CD8-positive, alpha-beta memory T cell (primary cell): ENCODE results near the gene ATP6V1G1. TPM values are rescaled to one million over a fixed set of nuclear protein-coding genes. Genes with fewer than 3 reads are reported as not detected.

Source experiments
- CTCF ChIA-PET: fragments of 350-600 bp; sonication (Branson Sonifier 250); formaldehyde crosslinking; loops from one replicate; lab custom pipeline; 2021; ENCODE audit warnings: antibody characterized with exemption; lab: Charles Lee
- POLR2A ChIA-PET: fragments of 350-600 bp; sonication (Branson Sonifier 250); formaldehyde crosslinking; loops from one replicate; lab custom pipeline; 2021; ENCODE audit warnings: antibody characterized with exemption; lab: Charles Lee
- DNase-seq, 5 donors: peaks; one replicate each; pipeline versions ENCODE4 v3.0.0 to v3.0.0-alpha.2; 2020 to 2022; ENCODE audit warnings: mixed read lengths in 1 of 5
- H3K27ac ChIP-seq: one replicate; pipeline ENCODE4 v1.7.0; 2013; ENCODE audit warnings: low read depth, mild to moderate bottlenecking, low read length, moderate library complexity
- H3K27me3 ChIP-seq: 2 replicates; pipeline ENCODE4 v1.7.0; 2013; ENCODE audit warnings: low read length, mild to moderate bottlenecking; ENCODE audit not compliant: insufficient read depth, poor library complexity, severe bottlenecking
- H3K36me3 ChIP-seq: 2 replicates; pipeline ENCODE4 v1.7.0; 2013; ENCODE audit warnings: mild to moderate bottlenecking, low read length, moderate library complexity; ENCODE audit not compliant: insufficient read depth
- H3K4me1 ChIP-seq: 2 replicates; pipeline ENCODE4 v1.7.0; 2013; ENCODE audit warnings: mild to moderate bottlenecking, low read length, moderate library complexity; ENCODE audit not compliant: insufficient read depth
- H3K4me3 ChIP-seq: 2 replicates; pipeline ENCODE4 v1.7.0; 2013; ENCODE audit warnings: mild to moderate bottlenecking, low read length
- H3K9me3 ChIP-seq: 2 replicates; pipeline ENCODE4 v1.7.0; 2013; ENCODE audit warnings: mild to moderate bottlenecking, low read length
- H3K27ac Mint-ChIP-seq, 8 donors: one replicate each; pipeline ENCODE4 v1.8.0; 2020 to 2021; ENCODE audit warnings: mixed read lengths in 8 of 8, mild to moderate bottlenecking in 6 of 8, inconsistent platforms in 3 of 8, moderate library complexity in 3 of 8
- H3K27me3 Mint-ChIP-seq, 2 donors: one replicate each; pipeline ENCODE4 v1.8.0; 2020 to 2021; ENCODE audit warnings: mixed read lengths in 2 of 2, mild to moderate bottlenecking in 1 of 2, moderate library complexity in 1 of 2
- H3K36me3 Mint-ChIP-seq, 3 donors: one replicate each; pipeline ENCODE4 v1.8.0; 2020 to 2021; ENCODE audit warnings: mixed read lengths in 3 of 3, inconsistent platforms in 1 of 3, mild to moderate bottlenecking in 1 of 3
- H3K4me1 Mint-ChIP-seq, 3 donors: one replicate each; pipeline ENCODE4 v1.8.0; 2020 to 2021; ENCODE audit warnings: mixed read lengths in 3 of 3, inconsistent platforms in 1 of 3, mild to moderate bottlenecking in 1 of 3
- H3K4me3 Mint-ChIP-seq, 7 donors: one replicate each; pipeline ENCODE4 v1.8.0; 2020 to 2021; ENCODE audit warnings: mixed read lengths in 7 of 7, mild to moderate bottlenecking in 6 of 7, moderate library complexity in 4 of 7, inconsistent platforms in 2 of 7
- H3K9me3 Mint-ChIP-seq, 5 donors: one replicate each; pipeline ENCODE4 v1.8.0; 2020 to 2022; ENCODE audit warnings: mixed read lengths in 5 of 5, mild to moderate bottlenecking in 3 of 5, moderate library complexity in 2 of 5, inconsistent platforms in 1 of 5
- polyA plus RNA-seq: library from polyadenylated mRNA; unstranded; fragments of 300-500 nt; fragmentation: Illumina TruSeq; gene quantifications from one replicate; pipeline ENCODE4 v1.2.3, GENCODE V29; 2021
- total RNA-seq, 2 experiments: library from RNA; stranded (reverse); gene quantifications; one replicate each; pipeline ENCODE4 v1.2.3, GENCODE V29; 2021

ATP6V1G1 gene
- total and polyA plus RNA-seq, 3 experiments from 2014 or later, result 48.2 to 278 (median 49.0) TPM

GRCh38 chr9:114641967-114642366 is 54.4 kb downstream of the ATP6V1G1 start:
- Mint-ChIP-seq H3K4me3 (no peak overlapping the region), H3K4me1 (no peaks in the 10 kb centered on the region), H3K27ac (peak overlapping the region in 1 of 8 donors; percentile 54), H3K9me3 (no peaks in the 10 kb centered on the region), H3K36me3 (peaks cover 7 to 74% (median 29%) of the 10 kb centered on the region in 3 donors), H3K27me3 (no peaks in the 10 kb centered on the region)
- CTCF ChIA-PET, result interaction anchor here (1.0 to 2.4 kb wide), 2 partner anchors 12 to 236 kb away, joined by 4 to 7 read pairs; no protein-coding TSS in a partner anchor
- Histone ChIP-seq H3K4me1 (no peaks in the 10 kb centered on the region), H3K27ac (no peak overlapping the region), H3K9me3 (no peaks in the 10 kb centered on the region), H3K4me3 (no peak overlapping the region), H3K27me3 (no peaks in the 10 kb centered on the region), H3K36me3 (peaks cover 13% of the 10 kb centered on the region)
- no peak for DNase-seq
- POLR2A ChIA-PET, result no interaction called here

GRCh38 chr9:114643001-114643400 is 55.4 kb downstream of the ATP6V1G1 start:
- Mint-ChIP-seq H3K36me3 (peaks cover 15 to 69% (median 29%) of the 10 kb centered on the region in 3 donors), H3K9me3 (peaks cover 0 to 4% (median 0%) of the 10 kb centered on the region in 5 donors), H3K27me3 (no peaks in the 10 kb centered on the region), H3K27ac (peak overlapping the region in 1 of 8 donors; percentile 17), H3K4me1 (no peaks in the 10 kb centered on the region), H3K4me3 (no peak overlapping the region)
- ChIA-PET POLR2A (no interaction called here), CTCF (interaction anchor here (2.4 to 2.9 kb wide), 2 partner anchors 10 to 237 kb away, joined by 7 to 18 read pairs; no protein-coding TSS in a partner anchor)
- no peak overlapping the region for H3K4me3 ChIP-seq
- H3K4me1 ChIP-seq, result no peaks in the 10 kb centered on the region
- H3K9me3 ChIP-seq, result no peaks in the 10 kb centered on the region
- no peak for DNase-seq
- peaks cover 13% of the 10 kb centered on the region for H3K36me3 ChIP-seq
- H3K27ac ChIP-seq, result no peak overlapping the region
- no peaks in the 10 kb centered on the region for H3K27me3 ChIP-seq

- Mint-ChIP-seq H3K36me3 (peaks cover 15 to 63% (median 29%) of the 10 kb centered on the region in 3 donors), H3K4me1 (no peaks in the 10 kb centered on the region), H3K4me3 (no peak overlapping the region), H3K27ac (no peak overlapping the region), H3K9me3 (peaks cover 0 to 4% (median 0%) of the 10 kb centered on the region in 5 donors), H3K27me3 (no peaks in the 10 kb centered on the region)
- Histone ChIP-seq H3K27ac (no peak overlapping the region), H3K9me3 (no peaks in the 10 kb centered on the region), H3K4me1 (no peaks in the 10 kb centered on the region), H3K36me3 (peaks cover 9% of the 10 kb centered on the region), H3K4me3 (no peak overlapping the region), H3K27me3 (no peaks in the 10 kb centered on the region)
- no peak for DNase-seq
- CTCF ChIA-PET, result interaction anchor here (2.4 to 2.9 kb wide), 2 partner anchors 9 to 238 kb away, joined by 7 to 18 read pairs; no protein-coding TSS in a partner anchor
- POLR2A ChIA-PET, result no interaction called here
These were observed 56.3 kb downstream of the ATP6V1G1 start for GRCh38 chr9:114643896-114644295.

Other genes starting within 250 kb of the ATP6V1G1 start
- 100 to 1,000 TPM; 126 TPM for gene AKNA, start 199.8 kb upstream of the ATP6V1G1 start, total RNA-seq
- gene AKNA, start 199.8 kb upstream of the ATP6V1G1 start, polyA plus RNA-seq, result 45.6 TPM
- gene WHRN, start 82.3 kb upstream of the ATP6V1G1 start, total RNA-seq, result 1 to 10 TPM; 8.6 to 9.0 TPM
- 5.5 TPM for gene WHRN, start 82.3 kb upstream of the ATP6V1G1 start, polyA plus RNA-seq
- gene TMEM268, start 23.5 kb downstream of the ATP6V1G1 start, total RNA-seq, result 10 to 100 TPM; 20.2 to 21.1 TPM
- 9.7 TPM for gene TMEM268, start 23.5 kb downstream of the ATP6V1G1 start, polyA plus RNA-seq
- gene TEX53, start 70.0 kb downstream of the ATP6V1G1 start, total RNA-seq, result not detected
- not detected for gene TEX53, start 70.0 kb downstream of the ATP6V1G1 start, polyA plus RNA-seq
- under 1 TPM; 0.46 to 0.86 TPM for gene TEX48, start 94.4 kb downstream of the ATP6V1G1 start, total RNA-seq
- not detected for gene TEX48, start 94.4 kb downstream of the ATP6V1G1 start, polyA plus RNA-seq
- under 1 TPM; 0.15 to 0.20 TPM for gene TNFSF15, start 218.3 kb downstream of the ATP6V1G1 start, total RNA-seq
- not detected for gene TNFSF15, start 218.3 kb downstream of the ATP6V1G1 start, polyA plus RNA-seq